Measurements from ENCODE around the gene ERC2.

ERC2 gene

DNA sequence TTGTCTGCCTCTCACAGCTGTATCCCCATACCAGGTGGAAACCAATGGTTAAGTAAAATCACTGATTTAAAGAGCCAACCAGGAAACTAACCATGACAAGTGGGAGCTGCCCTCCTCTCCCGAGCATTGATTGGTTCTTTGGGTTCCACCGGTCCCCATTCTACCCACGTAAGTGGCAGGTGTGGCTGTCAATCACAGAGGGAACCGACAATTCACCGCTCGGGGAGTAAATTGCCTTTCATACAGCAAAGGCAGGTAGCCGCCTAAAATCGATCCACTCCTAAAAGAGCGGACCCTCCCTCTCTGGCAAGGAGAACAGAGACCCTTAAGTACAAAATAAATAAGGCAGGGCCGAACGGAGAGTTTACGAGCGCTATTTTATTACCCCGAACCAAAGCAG, 1.2 kb downstream of the ERC2 start:
- in situ Hi-C loops (cut with HindIII; ENCODE audit: low sequenced_read_pairs) = no loop called here
- DNase-seq (ENCODE audit: low read depth) = peak; percentile 87
- peak overlapping the region; percentile 61 for H3K4me3 ChIP-seq (ENCODE audit: low read depth, low read length)
- TF ChIP-seq, protein P1, sequence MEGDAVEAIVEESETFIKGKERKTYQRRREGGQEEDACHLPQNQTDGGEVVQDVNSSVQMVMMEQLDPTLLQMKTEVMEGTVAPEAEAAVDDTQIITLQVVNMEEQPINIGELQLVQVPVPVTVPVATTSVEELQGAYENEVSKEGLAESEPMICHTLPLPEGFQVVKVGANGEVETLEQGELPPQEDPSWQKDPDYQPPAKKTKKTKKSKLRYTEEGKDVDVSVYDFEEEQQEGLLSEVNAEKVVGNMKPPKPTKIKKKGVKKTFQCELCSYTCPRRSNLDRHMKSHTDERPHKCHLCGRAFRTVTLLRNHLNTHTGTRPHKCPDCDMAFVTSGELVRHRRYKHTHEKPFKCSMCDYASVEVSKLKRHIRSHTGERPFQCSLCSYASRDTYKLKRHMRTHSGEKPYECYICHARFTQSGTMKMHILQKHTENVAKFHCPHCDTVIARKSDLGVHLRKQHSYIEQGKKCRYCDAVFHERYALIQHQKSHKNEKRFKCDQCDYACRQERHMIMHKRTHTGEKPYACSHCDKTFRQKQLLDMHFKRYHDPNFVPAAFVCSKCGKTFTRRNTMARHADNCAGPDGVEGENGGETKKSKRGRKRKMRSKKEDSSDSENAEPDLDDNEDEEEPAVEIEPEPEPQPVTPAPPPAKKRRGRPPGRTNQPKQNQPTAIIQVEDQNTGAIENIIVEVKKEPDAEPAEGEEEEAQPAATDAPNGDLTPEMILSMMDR (IDR thresholded peaks at IDR 0.05; ENCODE audit: low read depth, low read length, missing control alignments) = no peak

DNA sequence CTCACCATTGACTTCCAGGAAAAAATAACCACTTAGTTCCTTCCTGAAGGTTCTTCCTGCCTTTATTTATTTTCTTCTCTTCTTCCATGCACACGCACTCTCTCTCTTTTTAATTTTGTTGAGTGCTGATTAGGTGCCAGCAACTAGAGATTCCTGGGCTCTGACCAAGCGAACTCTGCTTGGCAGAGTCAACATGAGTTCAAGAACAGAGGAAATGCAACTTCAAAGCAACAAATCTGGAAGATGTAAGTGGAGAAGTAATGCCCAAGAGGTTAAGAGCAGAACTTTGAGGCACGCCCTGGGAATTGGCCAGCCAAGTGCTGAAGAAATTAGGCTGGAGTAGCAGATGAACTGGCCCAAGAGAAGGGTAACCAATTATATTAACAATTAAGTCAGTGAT, 8.5 kb downstream of the ERC2 start:
- in situ Hi-C loops (cut with HindIII; ENCODE audit: low sequenced_read_pairs) = no loop called here
- H3K4me3 ChIP-seq (ENCODE audit: low read depth, low read length) = no peak overlapping the region
- no peak for DNase-seq (ENCODE audit: low read depth)
- TF ChIP-seq, protein P1 (IDR thresholded peaks at IDR 0.05; ENCODE audit: low read depth, low read length, missing control alignments) = no peak

DNA sequence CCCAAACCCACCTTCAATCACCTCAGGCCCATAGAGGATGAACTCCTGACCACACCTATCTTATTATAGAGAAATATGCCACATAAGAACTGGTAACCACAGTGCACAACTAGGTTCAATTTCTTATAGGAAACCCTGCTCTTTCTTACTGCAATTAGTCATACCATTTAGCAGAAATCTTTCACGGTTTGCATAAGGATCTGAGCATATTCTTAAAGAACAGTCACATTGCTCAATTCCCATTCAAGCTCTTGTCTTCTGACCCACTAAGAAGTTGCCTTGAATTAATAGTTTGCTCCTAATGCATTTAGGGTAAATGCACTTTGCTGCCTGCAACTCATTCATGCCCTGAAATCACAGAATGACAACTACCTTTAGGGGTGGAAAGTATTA, 9.2 kb downstream of the ERC2 start:
- H3K4me3 ChIP-seq (ENCODE audit: low read depth, low read length) = no peak overlapping the region
- TF ChIP-seq, protein P1 (IDR thresholded peaks at IDR 0.05; ENCODE audit: low read depth, low read length, missing control alignments) = no peak
- in situ Hi-C loops (cut with HindIII; ENCODE audit: low sequenced_read_pairs) = no loop called here
- DNase-seq (ENCODE audit: low read depth) = no peak

DNA sequence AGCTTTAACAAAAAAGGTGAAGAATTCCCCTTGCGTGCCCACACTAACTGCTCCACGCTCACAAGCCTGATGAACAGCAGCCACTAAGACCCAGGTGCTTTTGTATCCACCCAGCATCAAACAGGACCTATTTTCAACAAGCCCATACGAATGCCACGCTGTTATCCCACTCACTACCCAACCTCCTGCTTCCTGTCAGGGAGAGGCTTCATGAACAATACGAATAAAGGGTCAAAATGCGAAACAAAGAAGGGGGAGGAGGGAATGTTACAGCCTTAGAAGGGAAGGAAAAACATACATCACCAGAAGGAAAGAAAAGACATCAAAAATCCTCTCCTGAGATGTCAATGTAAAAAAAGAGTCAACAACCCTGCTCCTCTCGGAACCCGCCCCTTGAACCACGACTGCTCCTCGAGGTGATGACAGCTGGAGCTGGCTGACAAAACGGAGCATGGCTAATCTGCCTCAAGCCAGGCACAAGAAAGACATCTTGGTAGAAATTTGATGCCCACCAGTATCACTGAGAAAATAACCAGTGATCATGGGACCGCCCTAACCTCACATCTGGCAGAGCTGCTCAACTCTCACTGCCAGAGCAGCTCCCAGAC, 9.7 kb downstream of the ERC2 start:
- in situ Hi-C loops (cut with HindIII; ENCODE audit: low sequenced_read_pairs) = no loop called here
- no peak for DNase-seq (ENCODE audit: low read depth)
- no peak overlapping the region for H3K4me3 ChIP-seq (ENCODE audit: low read depth, low read length)
- TF ChIP-seq, protein P1 (IDR thresholded peaks at IDR 0.05; ENCODE audit: low read depth, low read length, missing control alignments) = no peak

DNA sequence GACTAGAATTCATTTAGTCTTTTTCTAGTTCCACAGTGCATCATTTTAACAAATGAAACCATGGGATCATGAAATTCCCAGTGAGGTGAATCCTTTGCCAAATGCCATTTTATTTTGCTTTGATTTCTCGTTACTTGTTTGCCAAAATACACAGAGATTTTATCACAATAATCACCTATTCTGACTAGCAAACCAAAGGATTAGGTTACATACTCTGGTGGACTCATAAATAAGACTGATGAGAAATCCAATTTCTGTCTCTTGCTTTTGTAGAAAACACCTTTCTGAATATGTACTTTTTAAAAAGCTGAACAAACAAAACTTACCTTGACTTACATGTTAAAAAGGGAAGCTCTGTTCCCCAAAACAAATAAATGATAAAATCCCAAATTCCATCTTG, 12.2 kb downstream of the ERC2 start:
- in situ Hi-C loops (cut with HindIII; ENCODE audit: low sequenced_read_pairs) = no loop called here
- TF ChIP-seq, protein P1 (IDR thresholded peaks at IDR 0.05; ENCODE audit: low read depth, low read length, missing control alignments) = no peak
- H3K4me3 ChIP-seq (ENCODE audit: low read depth, low read length) = no peak overlapping the region
- DNase-seq (ENCODE audit: low read depth) = no peak

DNA sequence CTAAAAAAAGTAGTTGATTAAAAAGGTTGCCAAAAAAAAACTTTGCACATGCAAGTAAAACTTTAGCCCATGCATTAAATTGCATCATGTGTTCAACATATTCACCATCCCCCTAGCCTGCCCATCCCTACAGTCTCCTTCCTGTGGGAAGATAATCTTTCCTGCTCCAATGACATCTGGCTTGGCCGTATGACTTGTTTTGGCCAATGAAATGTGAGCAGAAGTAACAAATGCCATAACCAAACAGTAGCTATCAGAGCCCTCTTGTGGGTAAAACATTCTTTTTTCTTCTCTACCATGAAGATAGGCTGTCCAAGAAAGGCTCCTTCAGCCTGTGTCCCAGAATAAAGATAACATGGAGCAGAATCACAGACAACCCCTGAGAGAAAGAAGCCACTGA, 15.3 kb downstream of the ERC2 start:
- H3K4me3 ChIP-seq (ENCODE audit: low read depth, low read length) = no peak overlapping the region
- TF ChIP-seq, protein P1 (IDR thresholded peaks at IDR 0.05; ENCODE audit: low read depth, low read length, missing control alignments) = no peak
- in situ Hi-C loops (cut with HindIII; ENCODE audit: low sequenced_read_pairs) = no loop called here
- DNase-seq (ENCODE audit: low read depth) = no peak

Measured in astrocyte of the cerebellum (primary cell).